IMR-90 (cell line): Measurements from ENCODE around the gene FKBP10. TPM values are rescaled to one million over a fixed set of nuclear protein-coding genes. Genes with fewer than 3 reads are reported as not detected.

Experiments
- ATAC-seq: fragments of 200-7000 bp; cut with Tn5 transposase; 2 replicates; pipeline ENCODE4 v1.9.1; 2020; ENCODE audit warnings: low read depth, mild to moderate bottlenecking, moderate library complexity
- BruUV-seq: library from RNA; stranded (reverse); fragments of 400-500 nt; replicated peaks from 2 replicates; lab custom pipeline; 2021; lab: Mats Ljungman, UMichigan
- CTCF ChIA-PET: fragments of 300-600 bp; formaldehyde crosslinking; extraction: SDS; loops from one replicate; lab custom pipeline; 2021; ENCODE audit warnings: antibody characterized with exemption; lab: Yijun Ruan, JAX
- POLR2A ChIA-PET: fragments of 300-600 bp; sonication (Branson Sonifier 250); formaldehyde crosslinking; loops from one replicate; lab custom pipeline; 2022; ENCODE audit warnings: antibody characterized with exemption; ENCODE audit not compliant: unreplicated experiment; lab: Charles Lee
- DNase-seq: peaks from one replicate; pipeline ENCODE4 v3.0.0; 2013
- H2AFZ ChIP-seq: replicated peaks from 2 replicates; pipeline ENCODE3; 2013; ENCODE audit warnings: low read length, mild to moderate bottlenecking; ENCODE audit not compliant: poor library complexity
- H2AK5ac ChIP-seq: 2 replicates; pipeline ENCODE4 v1.6.1; 2013; ENCODE audit warnings: low read depth, low read length, inconsistent platforms
- H2AK9ac ChIP-seq: replicated peaks from 2 replicates; pipeline ENCODE3; 2013; ENCODE audit warnings: mild to moderate bottlenecking, low read depth, low read length, moderate library complexity; ENCODE audit not compliant: poor library complexity
- H2BK120ac ChIP-seq: 2 replicates; pipeline ENCODE4 v1.6.1; 2013; ENCODE audit warnings: low read depth, low read length, inconsistent platforms
- H2BK15ac ChIP-seq: 3 replicates; pipeline ENCODE4 v1.6.1; 2013; ENCODE audit warnings: low read depth, low read length, inconsistent platforms
- H2BK20ac ChIP-seq: 2 replicates; pipeline ENCODE4 v1.6.1; 2013; ENCODE audit warnings: low read depth, mild to moderate bottlenecking, inconsistent platforms, low read length, moderate library complexity
- H2BK5ac ChIP-seq: 2 replicates; pipeline ENCODE4 v1.6.1; 2013; ENCODE audit warnings: mild to moderate bottlenecking, low read depth, low read length, inconsistent platforms; ENCODE audit not compliant: poor library complexity, severe bottlenecking
- H3K14ac ChIP-seq: replicated peaks from 2 replicates; pipeline ENCODE4 v1.6.1; 2013; ENCODE audit warnings: low read depth, low read length, inconsistent platforms
- H3K18ac ChIP-seq: 2 replicates; pipeline ENCODE4 v1.6.1; 2013; ENCODE audit warnings: low read depth, low read length, control low read depth
- H3K23ac ChIP-seq: 2 replicates; pipeline ENCODE4 v1.6.1; 2013; ENCODE audit warnings: low read depth, low read length, inconsistent platforms
- H3K27ac ChIP-seq: 2 replicates; pipeline ENCODE4 v1.5.1; 2013; ENCODE audit warnings: mild to moderate bottlenecking, control low read depth, low read length; ENCODE audit not compliant: insufficient read depth
- H3K27me3 ChIP-seq: 2 replicates; pipeline ENCODE4 v1.6.1; 2013; ENCODE audit warnings: low read length; ENCODE audit not compliant: control insufficient read depth, insufficient read depth
- H3K36me3 ChIP-seq: 2 replicates; pipeline ENCODE4 v1.6.1; 2013; ENCODE audit warnings: low read length, mixed read lengths; ENCODE audit not compliant: control insufficient read depth, insufficient read depth
- H3K4ac ChIP-seq: 2 replicates; pipeline ENCODE4 v1.6.1; 2013; ENCODE audit warnings: low read depth, low read length, inconsistent platforms
- H3K4me1 ChIP-seq: 2 replicates; pipeline ENCODE4 v1.6.1; 2013; ENCODE audit warnings: low read length, mixed read lengths; ENCODE audit not compliant: control insufficient read depth, insufficient read depth
- H3K4me2 ChIP-seq: 2 replicates; pipeline ENCODE4 v1.6.1; 2013; ENCODE audit warnings: low read depth, mild to moderate bottlenecking, control low read depth, low read length, moderate library complexity
- H3K4me3 ChIP-seq: 2 replicates; pipeline ENCODE4 v1.5.1; 2013; ENCODE audit warnings: low read depth, mild to moderate bottlenecking, control low read depth, low read length, moderate library complexity; ENCODE audit not compliant: insufficient read depth
- H3K56ac ChIP-seq: 2 replicates; pipeline ENCODE4 v1.6.1; 2013; ENCODE audit warnings: low read length, inconsistent platforms; ENCODE audit not compliant: insufficient read depth; ENCODE audit errors: extremely low read depth
- H3K79me1 ChIP-seq, 2 experiments: 2 replicates each; pipeline ENCODE4 v1.6.1; 2013; ENCODE audit warnings: low read length in 2 of 2, inconsistent platforms in 1 of 2, low read depth in 1 of 2
- H3K9ac ChIP-seq: 2 replicates; pipeline ENCODE4 v1.6.1; 2013; ENCODE audit warnings: low read depth, low read length, control low read depth
- H3K9me1 ChIP-seq: 2 replicates; pipeline ENCODE4 v1.6.1; 2013; ENCODE audit warnings: low read length, inconsistent platforms; ENCODE audit not compliant: insufficient read depth
- H3K9me3 ChIP-seq: 2 replicates; pipeline ENCODE4 v1.6.1; 2013; ENCODE audit warnings: low read length; ENCODE audit not compliant: control insufficient read depth, insufficient read depth
- H4K20me1 ChIP-seq: 2 replicates; pipeline ENCODE4 v1.6.1; 2013; ENCODE audit warnings: low read length, inconsistent platforms; ENCODE audit not compliant: insufficient read depth
- H4K5ac ChIP-seq: 2 replicates; pipeline ENCODE4 v1.6.1; 2013; ENCODE audit warnings: mild to moderate bottlenecking, low read depth, low read length, control low read depth
- H4K8ac ChIP-seq, 2 experiments: 2 replicates each; pipeline ENCODE4 v1.6.1; 2013; ENCODE audit warnings: low read depth in 2 of 2, low read length in 2 of 2, control low read depth in 1 of 2, inconsistent platforms in 1 of 2
- H4K91ac ChIP-seq: 2 replicates; pipeline ENCODE4 v1.6.1; 2013; ENCODE audit warnings: low read depth, low read length, inconsistent platforms; ENCODE audit not compliant: insufficient read depth
- BHLHE40 ChIP-seq: fragments of 150-350 bp; IDR thresholded peaks from 2 replicates; pipeline ENCODE4 v1.6.1; 2016; ENCODE audit warnings: mild to moderate bottlenecking, low read depth, low read length
- CEBPB ChIP-seq: IDR thresholded peaks from 2 replicates; pipeline ENCODE4 v1.6.1; 2012; ENCODE audit warnings: low read depth, low read length, improper control_type of control experiment
- CHD1 ChIP-seq: IDR thresholded peaks from 2 replicates; pipeline ENCODE4 v1.6.1; 2012; ENCODE audit warnings: low read depth, low read length, improper control_type of control experiment
- ELK1 ChIP-seq: fragments of 150-350 bp; IDR thresholded peaks from 2 replicates; pipeline ENCODE4 v1.6.1; 2016; ENCODE audit warnings: low read depth, mild to moderate bottlenecking, low read length, moderate library complexity, borderline replicate concordance
- FOS ChIP-seq: fragments of 150-350 bp; IDR thresholded peaks from 2 replicates; pipeline ENCODE4 v1.6.1; 2016; ENCODE audit warnings: low read depth, low read length
- MAFK ChIP-seq: IDR thresholded peaks from 2 replicates; pipeline ENCODE4 v1.6.1; 2012; ENCODE audit warnings: low read depth, low read length, improper control_type of control experiment
- MAZ ChIP-seq: IDR thresholded peaks from 2 replicates; pipeline ENCODE4 v1.6.1; 2012; ENCODE audit warnings: low read depth, mild to moderate bottlenecking, low read length, improper control_type of control experiment, moderate library complexity, borderline replicate concordance
- MXI1 ChIP-seq: IDR thresholded peaks from 2 replicates; pipeline ENCODE4 v1.6.1; 2012; ENCODE audit warnings: low read depth, mild to moderate bottlenecking, low read length, moderate library complexity, borderline replicate concordance
- NFE2L2 ChIP-seq: fragments of 150-350 bp; IDR thresholded peaks from 2 replicates; pipeline ENCODE4 v1.6.1; 2016; ENCODE audit warnings: low read depth, mild to moderate bottlenecking, low read length
- POLR2A ChIP-seq: IDR thresholded peaks from 2 replicates; pipeline ENCODE4 v1.6.1; 2012; ENCODE audit warnings: mild to moderate bottlenecking, low read depth, low read length
- RAD21 ChIP-seq: IDR thresholded peaks from 2 replicates; pipeline ENCODE4 v1.6.1; 2012; ENCODE audit warnings: low read length, improper control_type of control experiment
- RCOR1 ChIP-seq: IDR thresholded peaks from 2 replicates; pipeline ENCODE4 v1.6.1; 2012; ENCODE audit warnings: mild to moderate bottlenecking, low read length, improper control_type of control experiment; ENCODE audit not compliant: insufficient replicate concordance
- RFX5 ChIP-seq: IDR thresholded peaks from 2 replicates; pipeline ENCODE4 v1.8.0; 2012; ENCODE audit warnings: low read depth, mild to moderate bottlenecking, low read length, moderate library complexity
- USF2 ChIP-seq: fragments of 150-350 bp; IDR thresholded peaks from 2 replicates; pipeline ENCODE4 v1.6.1; 2017; ENCODE audit warnings: mild to moderate bottlenecking, antibody characterized with exemption, low read length, low read depth
- WGBS, 2 experiments: methylation state at CpG; one replicate each; pipeline versions ENCODE4 v1.1.5 to v1.1.7; 2013; ENCODE audit warnings: missing lambda C conversion rate in 2 of 2; ENCODE audit not compliant: insufficient read length in 1 of 2; ENCODE audit errors: extremely low coverage in 2 of 2; 5-methylcytosine and 5-hydroxymethylcytosine counted together
- dilution Hi-C: fragments of 300-500 bp; cut with HindIII; formaldehyde crosslinking; loops from one replicate; pipeline ENCODE4 v1.14.3; 2018; ENCODE audit warnings: low sequenced_read_pairs; ENCODE audit not compliant: unreplicated experiment
- in situ Hi-C: fragments of 300-500 bp; cut with MboI; formaldehyde crosslinking; loops from 3 replicates; pipeline ENCODE4 v1.14.3; 2019; ENCODE audit warnings: low sequenced_read_pairs, inconsistent platforms, mixed read lengths
- intact Hi-C: fragments of 100-400 bp; cut with micrococcal nuclease; formaldehyde crosslinking; loops from 2 replicates; pipeline ENCODE4 v1.10.0; 2022
- polyA plus RNA-seq, 3 experiments: library from polyadenylated mRNA; depleted of rRNA; stranded (reverse); fragments of >200 nt; gene quantifications; 2 replicates each; pipeline ENCODE4 v1.2.3, GENCODE V29; 2012; ENCODE audit warnings: low replicate concordance in 1 of 3
- total RNA-seq: library from RNA; depleted of rRNA; stranded (reverse); fragments of >200 nt; gene quantifications from 2 replicates; pipeline ENCODE4 v1.2.3, GENCODE V29; 2012

The FKBP10 gene
- total and polyA plus RNA-seq, 2 of the 4 experiments (the other 2 are of a cell fraction) = 170 to 984 TPM

GRCh38 chr17:41801374-41802271 is 11.2 kb upstream of the FKBP10 start:
- no peaks in the 10 kb centered on the region for H3K9me1 ChIP-seq
- H3K56ac ChIP-seq = no peak overlapping the region
- H2AFZ ChIP-seq = peak overlapping the region; percentile 60
- H4K8ac ChIP-seq = peak overlapping the region in 1 of 2 experiments; percentile 78; a peak in 1 of 4 replicates
- no peak overlapping the region for H3K27ac ChIP-seq
- no peak overlapping the region; the same call in 2 of the 3 replicates for H2BK15ac ChIP-seq
- no peaks in the 10 kb centered on the region for H4K20me1 ChIP-seq
- no peak overlapping the region for H3K23ac ChIP-seq
- H3K9ac ChIP-seq = no peak overlapping the region
- H4K91ac ChIP-seq = no peak overlapping the region; the same call in 1 of the 2 replicates
- BruUV-seq = no TSS peak
- no peaks in the 10 kb centered on the region for H3K9me3 ChIP-seq
- dilution Hi-C loops = no loop called here
- ChIA-PET CTCF (interaction anchor here (0.6 to 2.1 kb wide), 4 partner anchors 24 to 243 kb away, joined by 3 to 8 read pairs (median 4); no protein-coding TSS in a partner anchor), POLR2A (no interaction called here)
- ATAC-seq (peak; percentile 93), DNase-seq (peak; percentile 72)
- 0% methylated on average over 3 of the region's 14 CpGs; no CpG with 5 or more reads in 1 of the 2 experiments for WGBS, 2 experiments
- H3K4me2 ChIP-seq = peak overlapping the region; percentile 34; the same call in 1 of the 2 replicates
- H3K4me3 ChIP-seq = no peak overlapping the region
- peak overlapping the region; percentile 60 for H2AK9ac ChIP-seq
- H3K4ac ChIP-seq = peak overlapping the region; percentile 28; the same call in 1 of the 2 replicates
- no peak overlapping the region for H2BK5ac ChIP-seq
- H2AK5ac ChIP-seq = peak overlapping the region; percentile 84
- intact Hi-C loops = loop anchor here (1.0 kb wide), 2 partner anchors 24 to 63 kb away; no protein-coding TSS in a partner anchor
- H2BK20ac ChIP-seq = no peak overlapping the region
- H3K18ac ChIP-seq = no peak overlapping the region
- H3K36me3 ChIP-seq = peaks cover 14% of the 10 kb centered on the region
- in situ Hi-C loops = loop anchor here (5.0 kb wide), 1 partner anchor 64 kb away; no protein-coding TSS in a partner anchor
- no peak overlapping the region for H4K5ac ChIP-seq
- H3K4me1 ChIP-seq = peaks cover 11% of the 10 kb centered on the region
- no peak overlapping the region for H3K14ac ChIP-seq
- H3K79me1 ChIP-seq = peaks cover 1 to 6% of the 10 kb centered on the region in 2 experiments; a peak in 2 of 4 replicates
- H2BK120ac ChIP-seq = peak overlapping the region; percentile 24; the same call in 1 of the 2 replicates
- no peaks in the 10 kb centered on the region for H3K27me3 ChIP-seq
- TF ChIP-seq POLR2A (peak; percentile 41; the same call in 1 of the 2 replicates), CEBPB (no peak), NFE2L2 (no peak), RCOR1 (peak; percentile 22), FOS (no peak), USF2 (no peak), RFX5 (no peak), MXI1 (no peak), MAFK (no peak), ELK1 (no peak), MAZ (peak; percentile 59; the same call in 1 of the 2 replicates), RAD21 (peak; percentile 97), BHLHE40 (no peak), CHD1 (no peak)
